Mucosa of stomach (tissue), 1 donor: ENCODE measurements around the gene TSHR.
"Not testable (repeated sequence)": the region's sequence is repeated elsewhere in the genome, so short reads cannot be mapped to it uniquely, and the experiment has no call there.

Source experiments
- H3K27me3 ChIP-seq: one replicate; pipeline ENCODE4 v1.7.0; 2013; ENCODE audit warnings: mild to moderate bottlenecking, low read length; ENCODE audit not compliant: control insufficient read depth, insufficient read depth
- H3K36me3 ChIP-seq: one replicate; pipeline ENCODE4 v1.7.0; 2013; ENCODE audit warnings: low read length; ENCODE audit not compliant: control insufficient read depth, insufficient read depth
- H3K4me1 ChIP-seq: one replicate; pipeline ENCODE4 v1.7.0; 2013; ENCODE audit warnings: mild to moderate bottlenecking, low read length; ENCODE audit not compliant: control insufficient read depth, insufficient read depth
- H3K4me3 ChIP-seq: one replicate; pipeline ENCODE4 v1.7.0; 2013; ENCODE audit warnings: low read length
- H3K9ac ChIP-seq: one replicate; pipeline ENCODE4 v1.7.0; 2013; ENCODE audit warnings: mild to moderate bottlenecking, low read length, moderate library complexity
- H3K9me3 ChIP-seq: one replicate; pipeline ENCODE4 v1.7.0; 2013; ENCODE audit warnings: mild to moderate bottlenecking, low read length, moderate library complexity; ENCODE audit not compliant: control insufficient read depth
- donor health status: Pancreatic carcinoma.

Gene TSHR

DNA sequence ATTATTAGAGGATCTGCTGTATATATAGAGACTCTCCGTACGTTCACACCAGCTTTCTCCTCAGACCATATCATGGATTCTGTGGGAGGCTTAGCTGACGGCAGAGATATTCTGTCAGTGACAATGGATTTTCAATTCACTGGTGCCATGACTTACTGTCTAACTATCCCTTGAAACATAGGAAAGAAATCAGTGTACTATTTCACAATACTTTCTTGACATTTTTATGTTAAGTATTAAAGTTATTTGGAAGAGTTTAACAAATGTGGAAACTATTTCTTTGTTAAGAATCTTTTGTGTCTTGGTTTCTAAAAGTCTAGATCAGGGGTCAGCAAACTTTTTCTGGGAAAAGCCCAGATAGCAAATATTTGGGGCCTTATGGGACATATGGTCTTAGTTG, 146.8 kb downstream of the TSHR start:
- H3K4me1 ChIP-seq = no peaks in the 10 kb centered on the region
- H3K9me3 ChIP-seq = no peaks in the 10 kb centered on the region
- no peaks in the 10 kb centered on the region for H3K27me3 ChIP-seq
- H3K9ac ChIP-seq = no peak overlapping the region
- no peaks in the 10 kb centered on the region for H3K36me3 ChIP-seq
- H3K4me3 ChIP-seq = no peak overlapping the region

DNA sequence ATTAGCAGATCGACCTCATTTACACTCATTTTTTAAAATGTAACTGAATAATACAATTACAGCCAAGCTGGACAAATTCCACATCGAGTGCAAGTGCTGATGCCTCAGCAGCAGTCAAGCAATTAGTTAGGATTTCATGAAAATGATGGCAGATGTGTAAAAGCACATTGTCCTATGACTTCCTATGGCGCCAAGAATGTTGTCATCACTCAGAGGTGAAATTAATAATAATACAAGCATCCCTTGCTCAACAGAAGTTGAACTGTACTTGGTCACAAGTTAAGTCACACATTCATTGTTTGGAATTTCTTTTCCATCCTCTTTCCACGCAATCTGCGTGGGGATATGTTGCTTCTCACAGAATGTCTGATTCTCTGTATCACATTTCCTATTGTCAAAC, 148.0 kb downstream of the TSHR start:
- no peak overlapping the region for H3K4me3 ChIP-seq
- H3K4me1 ChIP-seq = no peaks in the 10 kb centered on the region
- no peaks in the 10 kb centered on the region for H3K9me3 ChIP-seq
- no peaks in the 10 kb centered on the region for H3K36me3 ChIP-seq
- H3K9ac ChIP-seq = no peak overlapping the region
- H3K27me3 ChIP-seq = no peaks in the 10 kb centered on the region

DNA sequence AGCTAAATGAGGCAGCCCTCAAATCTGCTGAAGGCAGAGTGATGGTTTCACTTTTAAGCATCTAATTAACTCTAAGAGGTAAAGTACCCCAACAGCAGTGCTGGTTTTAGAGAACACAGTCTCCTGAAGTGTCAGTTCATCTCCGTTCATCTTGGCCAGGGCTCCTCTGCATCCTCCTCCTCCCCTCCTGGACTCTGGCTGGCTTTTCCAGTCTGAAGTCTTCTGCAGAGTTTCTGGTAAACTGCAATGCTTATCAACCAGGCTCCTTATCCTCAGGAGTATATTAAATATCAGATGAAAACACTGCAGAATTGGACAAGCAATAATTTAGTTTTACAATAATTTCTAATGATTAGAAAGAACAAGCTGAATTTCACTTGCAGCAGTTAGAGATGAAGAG, 150.0 kb downstream of the TSHR start:
- Histone ChIP-seq H3K9ac (no peak overlapping the region), H3K9me3 (no peaks in the 10 kb centered on the region), H3K27me3 (no peaks in the 10 kb centered on the region), H3K4me3 (no peak overlapping the region), H3K36me3 (no peaks in the 10 kb centered on the region), H3K4me1 (no peaks in the 10 kb centered on the region)

GRCh38 chr14:81105961-81106360, 150.5 kb downstream of the TSHR start:
- H3K4me3 ChIP-seq = no peak overlapping the region
- no peaks in the 10 kb centered on the region for H3K9me3 ChIP-seq
- H3K36me3 ChIP-seq = no peaks in the 10 kb centered on the region
- H3K9ac ChIP-seq = no peak overlapping the region
- no peaks in the 10 kb centered on the region for H3K27me3 ChIP-seq
- H3K4me1 ChIP-seq = no peaks in the 10 kb centered on the region

DNA sequence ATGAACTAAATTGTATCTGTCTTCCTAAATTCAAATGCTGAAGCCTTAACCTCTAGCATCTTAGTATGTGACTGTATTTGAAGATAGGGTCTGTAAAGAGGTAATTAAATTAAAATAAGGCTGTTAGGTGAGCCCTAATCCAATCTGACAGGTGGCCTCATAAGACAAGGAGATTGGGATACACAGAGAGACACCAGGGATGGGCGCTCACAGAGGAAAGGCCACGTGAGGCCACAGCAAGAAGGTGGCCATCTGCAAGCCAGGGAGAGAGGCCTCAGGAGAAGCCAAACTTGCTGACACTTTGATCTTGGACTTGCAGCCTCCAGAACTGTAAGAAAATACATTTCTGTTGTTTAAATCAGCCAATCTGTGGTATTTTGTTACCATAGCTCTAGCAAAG, 154.8 kb downstream of the TSHR start:
- Histone ChIP-seq H3K36me3 (no peaks in the 10 kb centered on the region), H3K9ac (no peak overlapping the region), H3K9me3 (no peaks in the 10 kb centered on the region), H3K4me3 (no peak overlapping the region), H3K27me3 (no peaks in the 10 kb centered on the region), H3K4me1 (no peaks in the 10 kb centered on the region)

- Histone ChIP-seq H3K4me1 (no peaks in the 10 kb centered on the region), H3K4me3 (no peak overlapping the region), H3K9me3 (no peaks in the 10 kb centered on the region), H3K27me3 (no peaks in the 10 kb centered on the region), H3K9ac (no peak overlapping the region), H3K36me3 (no peaks in the 10 kb centered on the region)
Observed at GRCh38 chr14:81113176-81113575, 157.8 kb downstream of the TSHR start.

- not testable (repeated sequence) for H3K9me3 ChIP-seq, H3K9ac ChIP-seq, H3K27me3 ChIP-seq, H3K4me3 ChIP-seq, H3K4me1 ChIP-seq, H3K36me3 ChIP-seq
Observed at GRCh38 chr14:81113945-81114820, 158.8 kb downstream of the TSHR start.

DNA sequence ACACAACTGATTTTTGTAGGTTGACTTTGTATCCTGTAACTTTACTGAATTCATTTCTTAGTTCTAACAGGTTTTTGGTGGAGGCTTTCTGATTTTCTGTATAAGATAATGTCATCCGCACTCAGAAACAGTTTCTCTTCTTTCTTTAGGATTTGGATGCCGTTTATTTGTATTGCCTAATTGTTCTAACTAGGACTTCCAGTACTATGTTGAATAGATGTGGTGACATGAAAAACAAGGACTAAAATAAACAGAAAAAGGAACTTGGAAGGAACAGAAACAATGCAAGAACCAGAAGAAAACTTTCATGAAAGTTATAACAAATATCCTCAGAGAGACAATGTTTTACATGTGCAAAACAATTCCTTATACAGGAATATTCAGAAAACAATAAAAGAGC, 165.1 kb downstream of the TSHR start:
- H3K9me3 ChIP-seq = no peaks in the 10 kb centered on the region
- H3K27me3 ChIP-seq = no peaks in the 10 kb centered on the region
- H3K4me1 ChIP-seq = no peaks in the 10 kb centered on the region

DNA sequence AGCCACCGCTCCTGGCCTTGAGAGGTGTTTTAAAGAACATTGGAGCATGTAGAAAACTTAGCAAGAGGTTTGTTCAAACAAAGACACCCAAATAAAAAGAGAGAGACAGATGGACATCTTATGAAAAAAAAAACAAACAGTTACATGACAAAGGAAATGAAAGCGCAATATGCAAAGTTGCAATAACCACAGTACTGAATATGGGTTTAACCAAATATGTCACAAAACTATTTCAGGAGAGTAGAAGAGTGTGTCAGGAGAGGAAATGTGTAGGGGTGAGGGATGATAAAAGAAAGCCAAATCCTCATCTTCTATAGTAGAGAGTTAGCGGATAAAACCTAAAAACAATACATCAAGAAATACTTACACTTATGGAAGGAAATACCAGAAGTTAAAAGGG, 166.9 kb downstream of the TSHR start:
- Histone ChIP-seq H3K9ac (no peak overlapping the region), H3K9me3 (no peaks in the 10 kb centered on the region), H3K4me3 (no peak overlapping the region), H3K36me3 (no peaks in the 10 kb centered on the region), H3K4me1 (no peaks in the 10 kb centered on the region), H3K27me3 (no peaks in the 10 kb centered on the region)

More for the DNA sequence above, 165.1 kb downstream of the TSHR start:
- Histone ChIP-seq H3K4me3 (no peak overlapping the region), H3K9ac (no peak overlapping the region), H3K36me3 (no peaks in the 10 kb centered on the region)

GRCh38 chr14:81123811-81124210, 168.4 kb downstream of the TSHR start:
- no peak overlapping the region for H3K4me3 ChIP-seq
- no peaks in the 10 kb centered on the region for H3K4me1 ChIP-seq
- no peaks in the 10 kb centered on the region for H3K27me3 ChIP-seq
- no peaks in the 10 kb centered on the region for H3K9me3 ChIP-seq
- no peaks in the 10 kb centered on the region for H3K36me3 ChIP-seq
- H3K9ac ChIP-seq = no peak overlapping the region

- Histone ChIP-seq H3K27me3 (no peaks in the 10 kb centered on the region), H3K9me3 (no peaks in the 10 kb centered on the region), H3K36me3 (no peaks in the 10 kb centered on the region), H3K9ac (no peak overlapping the region), H3K4me3 (no peak overlapping the region), H3K4me1 (no peaks in the 10 kb centered on the region)
Observed at GRCh38 chr14:81125536-81125935, 170.1 kb downstream of the TSHR start.

DNA sequence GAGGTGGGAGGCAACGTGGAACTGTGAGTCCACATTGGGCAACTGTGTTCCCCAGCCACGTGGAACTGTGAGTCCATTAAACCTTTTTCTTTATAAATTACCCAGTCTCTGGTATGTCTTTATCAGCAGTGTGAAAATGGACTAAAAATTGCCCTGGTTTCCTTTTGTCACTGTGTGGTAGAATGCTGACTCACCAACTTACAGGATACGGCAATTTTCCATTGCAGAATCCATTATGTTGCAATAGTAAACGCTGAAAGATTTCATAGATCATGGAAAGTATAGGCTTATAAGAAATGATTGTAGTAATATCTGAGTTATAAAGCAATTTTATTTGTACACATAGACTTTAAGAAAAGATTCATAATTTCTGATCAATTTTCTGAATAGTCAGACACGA, 172.4 kb downstream of the TSHR start:
- Histone ChIP-seq H3K4me1 (no peaks in the 10 kb centered on the region), H3K9ac (no peak overlapping the region), H3K9me3 (no peaks in the 10 kb centered on the region), H3K27me3 (no peaks in the 10 kb centered on the region), H3K4me3 (no peak overlapping the region), H3K36me3 (no peaks in the 10 kb centered on the region)

- no peaks in the 10 kb centered on the region for H3K27me3 ChIP-seq
- H3K36me3 ChIP-seq = no peaks in the 10 kb centered on the region
- no peak overlapping the region for H3K9ac ChIP-seq
- no peaks in the 10 kb centered on the region for H3K9me3 ChIP-seq
- no peaks in the 10 kb centered on the region for H3K4me1 ChIP-seq
- H3K4me3 ChIP-seq = no peak overlapping the region
Observed at GRCh38 chr14:81129242-81129641, 173.8 kb downstream of the TSHR start.
